DOHH2 (cell line): ENCODE results near the gene SCUBE1.

ENCODE experiments used
- EZH2phosphoT487 ChIP-seq: fragments of 200-600 bp; sonication (generic); IDR thresholded peaks from 2 replicates; pipeline ENCODE4 v1.6.1; 2017; ENCODE audit warnings: borderline replicate concordance, mild to moderate bottlenecking, antibody characterized with exemption, low read length, moderate library complexity, mixed read lengths
- TF ChIP-seq, protein P1 (sequence below): fragments of 200-600 bp; sonication (generic); IDR thresholded peaks from one replicate; pipeline ENCODE4 v1.5.1; 2014; ENCODE audit warnings: antibody characterized with exemption, mild to moderate bottlenecking, low read depth, low read length; ENCODE audit not compliant: poor library complexity, severe bottlenecking

DNA sequence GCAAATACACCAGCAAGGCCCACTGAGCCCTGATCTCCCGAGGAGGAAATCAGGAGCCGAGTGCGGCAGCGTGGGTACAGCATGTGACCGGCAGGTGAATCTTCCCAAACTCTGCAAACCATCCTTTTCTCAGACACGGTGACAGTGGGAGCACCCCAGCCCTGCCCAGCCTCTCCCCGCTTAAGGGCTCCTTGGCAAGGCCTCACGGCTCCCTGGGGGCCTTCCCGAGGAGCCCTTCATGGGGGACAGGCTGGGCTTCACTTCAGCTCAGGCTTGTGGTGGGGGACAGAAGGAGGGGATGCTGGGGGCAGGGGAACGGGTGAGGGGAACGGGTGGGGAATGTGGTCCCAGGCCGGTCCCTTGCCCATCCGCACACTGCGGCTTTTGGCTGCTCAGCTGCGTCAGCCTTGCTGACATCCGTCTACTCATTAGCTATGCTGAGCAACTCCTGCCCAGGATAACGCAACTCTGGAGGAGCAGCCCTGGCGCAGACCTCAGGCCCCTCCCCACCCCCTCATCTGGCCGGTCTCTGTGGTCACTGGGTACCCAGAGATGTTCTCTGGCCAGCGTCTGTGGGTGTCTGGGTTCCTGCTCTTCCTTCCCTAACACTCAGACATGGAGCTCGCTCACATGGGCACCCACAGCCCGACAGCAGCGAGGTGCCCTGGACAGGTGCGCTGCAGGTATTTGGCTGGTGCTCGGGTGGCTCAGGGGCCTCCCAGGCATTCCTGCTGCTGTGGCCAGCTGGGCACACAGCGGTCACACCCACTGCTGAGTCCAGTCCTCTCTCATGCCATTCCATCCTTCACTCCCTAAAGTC lies 134.3 kb downstream of the SCUBE1 start:
- TF ChIP-seq, protein P1, sequence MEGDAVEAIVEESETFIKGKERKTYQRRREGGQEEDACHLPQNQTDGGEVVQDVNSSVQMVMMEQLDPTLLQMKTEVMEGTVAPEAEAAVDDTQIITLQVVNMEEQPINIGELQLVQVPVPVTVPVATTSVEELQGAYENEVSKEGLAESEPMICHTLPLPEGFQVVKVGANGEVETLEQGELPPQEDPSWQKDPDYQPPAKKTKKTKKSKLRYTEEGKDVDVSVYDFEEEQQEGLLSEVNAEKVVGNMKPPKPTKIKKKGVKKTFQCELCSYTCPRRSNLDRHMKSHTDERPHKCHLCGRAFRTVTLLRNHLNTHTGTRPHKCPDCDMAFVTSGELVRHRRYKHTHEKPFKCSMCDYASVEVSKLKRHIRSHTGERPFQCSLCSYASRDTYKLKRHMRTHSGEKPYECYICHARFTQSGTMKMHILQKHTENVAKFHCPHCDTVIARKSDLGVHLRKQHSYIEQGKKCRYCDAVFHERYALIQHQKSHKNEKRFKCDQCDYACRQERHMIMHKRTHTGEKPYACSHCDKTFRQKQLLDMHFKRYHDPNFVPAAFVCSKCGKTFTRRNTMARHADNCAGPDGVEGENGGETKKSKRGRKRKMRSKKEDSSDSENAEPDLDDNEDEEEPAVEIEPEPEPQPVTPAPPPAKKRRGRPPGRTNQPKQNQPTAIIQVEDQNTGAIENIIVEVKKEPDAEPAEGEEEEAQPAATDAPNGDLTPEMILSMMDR, result no peak
- TF ChIP-seq EZH2phosphoT487, result no peak
